Frontal cortex (tissue), 4 donors: Measurements from ENCODE around the gene CCNE1. TPM values are rescaled to one million over a fixed set of nuclear protein-coding genes. Genes with fewer than 3 reads are reported as not detected.

ENCODE experiments used
- DNase-seq, 2 donors: peaks; one replicate each; pipeline ENCODE4 v3.0.0; 2012; ENCODE audit warnings: low spot score in 2 of 2
- FAIRE-seq: peaks from 2 replicates; lab custom pipeline; 2012; peaks lifted over from hg19 to GRCh38; lab: Jason Lieb, UNC
- total RNA-seq: library from RNA; depleted of rRNA; stranded (reverse); fragments of >200 nt; gene quantifications from one replicate; pipeline ENCODE4 v1.2.3, GENCODE V29; 2014
- donor health status: control.
- donor health status: control.
- donor health status: control.

The CCNE1 gene
- total RNA-seq, 1 donor from 2014 or later: 1.6 TPM

DNA sequence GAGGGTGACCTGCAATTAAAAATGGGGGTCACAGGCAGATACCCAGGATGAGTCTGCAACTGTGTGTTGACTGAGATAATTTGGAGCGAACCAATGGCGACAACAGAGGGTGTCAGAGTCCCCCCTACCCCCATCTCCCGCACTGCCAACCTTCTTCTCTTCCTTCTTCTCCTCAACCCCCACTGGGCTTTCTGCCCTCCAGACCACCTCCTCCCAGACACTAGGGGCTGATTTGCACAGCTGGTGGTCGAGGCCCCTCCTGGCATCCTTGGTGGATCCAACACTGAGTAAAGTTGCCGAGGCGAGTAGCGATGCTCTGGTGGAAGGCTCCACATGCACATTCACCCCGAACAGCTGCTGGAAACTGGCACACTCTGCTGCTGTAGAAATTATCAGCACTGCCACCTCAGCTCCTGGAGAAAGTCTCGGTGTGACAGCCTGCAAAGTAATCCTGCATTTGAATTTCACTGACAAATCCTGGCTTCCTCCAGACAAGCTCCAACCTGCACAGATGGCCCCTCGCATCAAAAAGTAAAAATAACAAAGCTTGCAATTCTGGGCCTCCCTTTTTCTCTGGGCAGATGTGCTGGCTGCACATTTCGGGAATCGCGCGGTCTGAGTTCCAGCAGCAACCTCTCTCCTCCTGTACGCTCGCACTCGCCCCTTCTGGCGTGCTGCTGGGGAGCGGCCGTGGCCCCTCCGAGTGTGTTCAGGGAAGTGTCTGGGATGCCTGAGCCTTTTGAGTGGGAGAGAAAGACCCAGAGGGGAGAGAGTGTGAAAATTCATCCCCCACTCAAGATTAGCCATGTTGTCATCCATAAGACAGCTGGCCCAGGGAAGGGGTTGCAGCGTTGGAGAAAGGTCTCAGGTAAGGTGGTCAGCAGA is 28.5 kb downstream of the CCNE1 start:
- FAIRE-seq: no peak
- no peak for DNase-seq

DNA sequence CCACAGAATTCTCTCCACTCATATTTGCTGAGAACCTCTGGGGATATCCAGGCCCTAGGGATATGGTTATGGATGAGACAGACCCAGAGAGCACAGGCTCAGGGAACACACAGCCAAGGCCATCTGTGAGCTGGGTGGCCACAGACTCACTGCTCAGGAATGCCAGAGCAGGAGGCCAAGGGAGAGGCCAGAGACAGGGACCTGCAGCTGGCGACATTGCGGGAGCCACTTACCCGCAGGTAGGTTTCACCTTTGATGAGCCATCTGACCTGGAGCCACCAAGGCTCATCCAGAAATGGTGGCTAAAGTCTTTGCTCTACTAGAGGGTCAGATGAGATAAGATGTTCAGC is 29.4 kb downstream of the CCNE1 start:
- no peak for DNase-seq
- no peak for FAIRE-seq

- DNase-seq: no peak
- FAIRE-seq: no peak
These were observed 30.0 kb downstream of the CCNE1 start for GRCh38 chr19:29841559-29842367.

GRCh38 chr19:29842471-29843179 is 30.8 kb downstream of the CCNE1 start:
- FAIRE-seq (no peak), DNase-seq (no peak)

DNA sequence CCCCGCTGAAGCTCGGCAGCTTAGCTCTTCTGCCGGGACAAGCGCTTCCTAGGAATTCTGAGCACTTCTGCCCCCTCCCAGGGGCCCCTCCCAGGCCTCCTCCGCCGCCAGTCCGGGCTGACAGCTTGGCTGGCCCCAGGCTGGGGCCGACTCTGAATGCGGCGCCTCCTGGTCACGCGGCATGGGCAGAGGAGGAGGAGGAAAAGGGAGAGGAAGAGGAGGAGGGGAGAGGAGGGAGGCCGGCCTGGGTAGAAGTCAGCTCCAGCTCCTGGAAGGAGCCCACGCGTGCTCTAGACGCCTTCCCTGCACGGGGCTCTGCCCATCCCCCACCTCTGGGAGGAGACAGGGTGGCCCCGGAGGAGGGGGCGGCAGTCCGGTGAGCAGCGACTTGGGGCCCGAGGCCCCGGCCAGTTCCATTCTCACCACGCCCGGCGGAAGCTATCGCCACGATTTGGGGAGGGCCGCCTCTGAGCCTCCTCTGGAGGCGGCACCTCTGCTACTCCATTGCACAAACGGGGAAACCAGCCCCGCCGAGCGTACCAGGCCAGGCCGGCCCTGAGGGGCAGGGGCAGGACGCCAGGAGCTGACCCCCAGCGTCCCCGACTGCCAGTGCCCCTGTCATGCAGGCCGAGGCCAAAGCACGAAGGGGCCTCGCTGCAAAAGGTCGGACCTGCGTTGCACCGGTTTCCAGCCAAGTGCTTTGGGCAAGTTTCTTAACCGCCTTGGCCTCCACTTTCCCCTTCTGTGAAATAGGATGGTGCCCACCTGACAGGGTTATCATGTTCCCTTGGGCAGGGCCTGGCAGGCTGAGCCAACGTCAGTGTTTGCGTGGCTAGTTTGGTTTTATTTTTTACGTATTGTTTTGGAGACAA is 31.6 kb downstream of the CCNE1 start:
- FAIRE-seq (no peak), DNase-seq (no peak)

DNA sequence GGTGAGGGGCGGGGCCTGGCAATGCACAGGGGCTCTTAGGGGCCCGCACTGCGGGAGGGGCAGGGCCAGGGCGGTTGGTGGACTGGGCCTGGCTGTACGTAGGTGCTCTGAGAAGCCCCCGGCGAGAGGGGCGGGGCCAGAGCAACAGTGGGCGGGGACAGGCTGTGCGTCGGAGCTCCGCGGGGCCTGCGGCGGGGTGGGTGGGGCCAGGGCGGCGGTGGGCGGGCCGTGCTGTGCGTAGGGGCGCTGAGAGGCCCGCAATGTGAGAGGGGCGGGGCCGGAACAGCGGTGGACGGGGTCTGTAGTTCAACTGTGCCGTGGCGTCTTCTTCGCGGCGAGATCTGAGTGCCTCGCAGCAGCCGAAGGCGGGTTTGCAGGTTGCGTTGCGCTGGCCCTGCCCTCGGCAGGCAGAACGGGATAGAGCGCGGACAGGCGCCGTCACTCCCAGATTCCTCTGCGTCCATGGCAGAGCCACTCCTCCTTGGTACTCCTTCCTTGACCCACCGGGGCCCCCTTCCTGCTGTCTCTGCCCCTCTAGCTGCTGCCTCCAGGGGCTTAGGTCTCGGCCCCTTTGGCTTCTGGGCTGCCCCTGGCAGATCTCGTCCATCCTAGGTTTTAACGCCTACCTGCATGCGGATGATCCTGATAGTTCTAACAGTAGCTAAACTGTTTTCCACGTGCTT is 33.2 kb downstream of the CCNE1 start:
- FAIRE-seq (no peak), DNase-seq (peak; percentile 87 to 88)

GRCh38 chr19:29845574-29846176 is 33.9 kb downstream of the CCNE1 start:
- FAIRE-seq (no peak), DNase-seq (peak in 1 of 2 donors; percentile 28)

- FAIRE-seq: no peak
- no peak for DNase-seq
These were observed 37.4 kb downstream of the CCNE1 start for GRCh38 chr19:29849208-29849607.

DNA sequence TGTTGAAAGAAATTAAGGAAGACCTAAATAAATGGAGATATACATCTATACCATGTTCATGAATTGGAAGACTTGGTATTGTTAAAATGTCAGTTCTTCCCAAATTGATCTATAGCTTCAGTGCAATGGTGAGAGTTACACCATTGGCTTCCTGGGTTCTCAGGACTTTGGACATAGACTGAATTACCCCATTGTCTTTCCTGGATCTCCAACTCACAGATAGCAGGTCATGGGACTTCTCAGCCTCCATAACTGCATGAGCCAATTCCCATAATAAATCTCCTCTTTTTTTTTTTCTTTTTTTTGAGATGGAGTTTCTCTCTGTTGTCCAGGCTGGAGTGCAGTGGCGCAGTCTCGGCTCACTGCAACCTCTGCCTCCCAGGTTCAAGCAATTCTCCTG is 38.7 kb downstream of the CCNE1 start:
- DNase-seq (no peak), FAIRE-seq (no peak)

DNA sequence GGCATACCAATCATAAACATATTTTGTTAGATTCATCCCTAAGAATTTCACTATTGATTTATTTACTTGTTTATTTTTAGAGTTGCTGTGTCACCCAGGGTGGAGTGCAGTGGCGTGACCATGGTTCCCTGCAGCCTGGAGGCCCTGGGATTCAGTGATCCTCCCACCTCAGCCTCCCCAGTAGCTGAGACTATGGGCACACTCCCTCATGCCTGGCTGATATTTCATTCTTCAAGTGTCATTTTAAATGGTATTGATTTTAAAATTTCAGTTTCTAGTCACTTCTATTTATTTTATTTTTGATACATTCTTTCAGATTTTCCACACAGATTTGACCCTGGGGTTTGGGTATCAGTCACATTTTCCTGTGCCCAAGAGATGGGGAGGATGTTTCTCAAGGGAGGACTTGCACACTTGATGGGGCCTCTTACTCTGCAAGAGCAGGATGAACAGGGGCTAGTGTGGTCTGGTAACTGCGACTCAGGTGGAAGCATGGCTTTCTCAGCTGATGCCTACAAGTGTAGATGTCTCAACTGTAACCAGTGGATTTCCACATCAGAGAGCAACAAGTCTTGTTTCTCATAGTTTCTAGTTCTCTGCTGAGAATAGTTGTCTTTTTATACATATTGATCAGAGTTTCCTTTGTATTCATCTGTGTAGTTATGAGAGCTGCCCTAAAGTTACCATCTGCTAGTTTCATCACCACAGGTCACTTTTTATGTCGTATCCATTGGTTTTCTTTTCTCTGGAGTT is 40.2 kb downstream of the CCNE1 start:
- no peak for DNase-seq
- FAIRE-seq: no peak

DNA sequence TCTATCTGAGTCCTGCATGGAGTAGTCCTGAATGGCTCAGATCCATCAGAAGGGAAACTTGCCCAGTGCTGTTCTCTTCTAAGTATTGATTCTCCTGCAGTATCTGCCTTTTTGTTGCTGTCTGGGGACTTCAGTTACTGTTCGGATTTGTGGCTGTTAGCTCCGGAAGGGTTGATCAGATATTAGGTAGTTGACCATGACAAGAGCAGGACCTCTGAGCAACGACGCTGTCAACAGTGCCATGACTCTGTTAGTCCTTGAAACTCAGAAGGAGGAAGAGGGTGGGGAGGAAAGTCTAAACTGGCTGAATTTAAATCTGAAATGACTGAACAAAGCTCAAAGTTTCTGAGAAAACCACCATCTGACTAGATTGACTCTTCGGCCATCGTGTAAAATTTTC is 42.2 kb downstream of the CCNE1 start:
- DNase-seq (no peak), FAIRE-seq (no peak)

DNA sequence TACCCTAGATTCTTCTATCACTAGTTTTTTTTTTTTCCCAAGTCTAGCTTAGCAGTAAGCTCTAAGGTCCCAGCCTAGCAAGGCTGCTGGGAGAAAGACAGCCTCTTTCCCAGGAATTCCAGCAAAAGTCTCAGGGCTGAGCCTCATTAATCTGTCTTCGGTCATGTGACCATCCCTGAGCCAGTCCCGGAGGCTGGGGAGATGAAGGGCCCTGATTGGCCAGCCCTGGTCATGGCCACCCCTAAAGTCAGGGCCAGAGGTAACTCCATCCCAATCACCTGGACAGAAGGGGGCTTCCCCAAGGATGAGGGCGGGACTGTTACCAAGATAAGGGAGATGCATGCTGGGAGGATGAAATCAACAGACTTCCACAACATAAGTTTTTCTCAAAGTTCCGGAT is 43.3 kb downstream of the CCNE1 start:
- no peak for DNase-seq

GRCh38 chr19:29855741-29856500 is 44.1 kb downstream of the CCNE1 start:
- FAIRE-seq: no peak
- no peak for DNase-seq

More for the DNA sequence above, 43.3 kb downstream of the CCNE1 start:
- FAIRE-seq: no peak

DNA sequence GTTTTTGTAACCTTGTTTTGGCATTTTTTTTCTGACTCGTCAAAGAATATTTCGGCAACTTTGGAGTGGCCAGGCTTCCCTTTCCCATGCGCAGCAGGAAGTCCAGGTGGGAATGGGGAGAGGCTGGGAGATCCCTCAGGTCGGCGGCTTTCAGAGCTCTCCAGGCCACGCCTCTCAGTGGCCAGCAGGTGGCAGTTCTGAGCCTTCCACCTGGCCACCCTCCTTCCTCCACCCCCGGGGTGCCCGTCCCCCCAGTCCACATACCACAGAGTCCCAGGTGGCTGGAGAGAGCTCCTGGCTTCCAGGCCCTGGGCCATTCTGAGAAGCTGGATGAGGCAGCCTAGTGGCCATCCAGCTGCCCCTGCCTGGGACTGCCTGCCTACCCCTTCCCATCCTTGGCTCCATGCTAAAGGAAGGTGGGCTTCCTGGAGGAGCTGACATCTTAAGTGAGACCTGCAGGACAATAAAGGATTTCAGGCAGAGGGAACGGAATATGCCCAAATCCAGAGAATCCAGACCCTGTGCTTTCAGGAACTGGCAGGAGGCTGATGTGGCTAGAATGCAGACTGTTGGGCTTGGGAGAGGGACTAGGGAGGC is 46.3 kb downstream of the CCNE1 start:
- FAIRE-seq (no peak), DNase-seq (no peak)

GRCh38 chr19:29858621-29859020 is 46.8 kb downstream of the CCNE1 start:
- FAIRE-seq (no peak), DNase-seq (no peak)

GRCh38 chr19:29860492-29860891 is 48.7 kb downstream of the CCNE1 start:
- DNase-seq (no peak), FAIRE-seq (no peak)

DNA sequence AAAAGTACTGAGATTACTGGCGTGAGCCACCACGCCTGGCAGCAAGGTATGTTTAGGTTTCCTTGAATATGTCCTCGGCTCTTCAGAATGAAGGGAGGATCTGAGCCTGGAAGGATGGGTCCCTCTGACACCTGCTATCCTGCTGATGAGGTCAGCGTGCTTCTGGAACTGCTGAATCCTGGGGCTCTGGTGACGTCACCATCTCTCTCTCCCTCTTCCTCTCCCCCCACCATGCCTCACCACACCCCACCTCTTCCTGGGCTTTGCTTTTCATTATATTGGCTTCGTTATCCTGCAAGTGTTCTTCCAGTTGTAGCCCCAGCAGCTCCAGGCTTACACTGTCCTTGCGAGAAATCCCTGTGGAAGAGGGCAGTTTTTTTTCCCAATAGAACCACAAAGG is 49.8 kb downstream of the CCNE1 start:
- DNase-seq (no peak), FAIRE-seq (no peak)
